ENCODE data around the gene CREB3. TPM values are rescaled to one million over a fixed set of nuclear protein-coding genes. Genes with fewer than 3 reads are reported as not detected.
A peak's percentile ranks its signal among the peaks of the same experiment; 100 is the strongest.

Gene CREB3
- total and polyA plus RNA-seq, 2 of the 4 experiments (the other 2 are of a cell fraction) = 60.7 to 106 TPM

DNA sequence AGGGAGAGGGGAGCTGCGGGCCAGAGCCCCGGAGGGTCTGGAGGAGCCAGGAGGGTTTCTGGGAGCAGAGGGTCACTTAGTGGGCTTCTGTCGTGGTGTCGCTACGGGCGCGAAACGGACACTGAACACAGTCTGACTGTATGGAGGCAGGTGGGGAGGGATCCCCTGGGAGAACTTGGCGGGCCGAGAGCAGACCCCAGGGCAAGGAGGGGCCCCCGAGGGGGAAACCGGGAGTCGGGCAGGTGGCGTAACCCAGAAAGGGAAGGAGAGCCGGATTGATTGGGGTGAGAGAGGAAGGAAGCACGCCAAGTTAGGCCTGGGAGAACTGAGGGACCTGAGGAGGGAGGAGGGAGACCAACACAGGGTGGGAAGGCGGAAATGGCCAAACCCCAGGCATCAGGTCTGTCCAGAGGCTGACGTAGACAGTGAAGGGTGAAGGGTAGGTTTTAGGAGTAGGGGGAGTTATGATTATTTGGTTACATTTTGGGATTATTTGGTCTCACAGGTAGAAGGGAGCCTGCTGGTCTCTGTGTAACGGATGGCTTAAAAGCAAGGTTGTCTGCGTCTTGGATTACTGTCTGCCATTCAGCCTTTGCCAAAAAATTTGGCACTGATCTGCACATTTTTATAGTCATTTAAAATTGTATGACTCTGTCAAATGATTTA, 24.9 kb downstream of the CREB3 start:
- Histone ChIP-seq H3K4me3 (ENCODE audit: insufficient read depth, low read depth, low read length) (no peak overlapping the region), H3K9me3 (ENCODE audit: control insufficient read depth, insufficient read depth, low read length) (no peaks in the 10 kb centered on the region), H2BK120ac (ENCODE audit: low read depth, low read length) (no peak overlapping the region), H4K20me1 (ENCODE audit: insufficient read depth, low read length) (no peaks in the 10 kb centered on the region), H3K9me1 (ENCODE audit: insufficient read depth, low read length) (peaks cover 5% of the 10 kb centered on the region), H3K79me1 (ENCODE audit: low read depth in 1 of 2, low read length in 2 of 2) (no peaks in the 10 kb centered on the region), H2AK5ac (ENCODE audit: low read depth, low read length) (no peak overlapping the region), H4K8ac (ENCODE audit: low read depth in 2 of 2, low read length in 2 of 2) (no peak overlapping the region), H3K4me2 (ENCODE audit: low read depth, low read length) (no peak overlapping the region; the same call in 1 of the 2 replicates), H2BK20ac (ENCODE audit: low read depth, low read length) (no peak overlapping the region), H3K9ac (ENCODE audit: low read depth, low read length) (no peak overlapping the region), H3K27ac (ENCODE audit: insufficient read depth, low read length) (no peak overlapping the region), H2BK15ac (ENCODE audit: low read depth, low read length) (no peak overlapping the region), H3K18ac (ENCODE audit: low read depth, low read length) (no peak overlapping the region), H4K5ac (ENCODE audit: low read depth, low read length) (no peak overlapping the region), H3K14ac (replicated peaks; ENCODE audit: low read depth, low read length) (no peak overlapping the region), H3K4ac (ENCODE audit: low read depth, low read length) (no peak overlapping the region), H2AFZ (replicated peaks; ENCODE audit: low read length, poor library complexity) (peak overlapping the region; percentile 53), H3K4me1 (ENCODE audit: control insufficient read depth, insufficient read depth, low read length) (peaks cover 7% of the 10 kb centered on the region; the same call in 1 of the 2 replicates), H4K91ac (ENCODE audit: insufficient read depth, low read depth, low read length) (no peak overlapping the region), H3K56ac (ENCODE audit: extremely low read depth, insufficient read depth, low read length) (no peak overlapping the region), H3K27me3 (ENCODE audit: control insufficient read depth, insufficient read depth, low read length) (peaks cover 2% of the 10 kb centered on the region; the same call in 1 of the 2 replicates), H2BK5ac (ENCODE audit: low read depth, low read length, poor library complexity, severe bottlenecking) (no peak overlapping the region), H3K23ac (ENCODE audit: low read depth, low read length) (no peak overlapping the region), H3K36me3 (ENCODE audit: control insufficient read depth, insufficient read depth, low read length) (peaks cover 25% of the 10 kb centered on the region), H2AK9ac (replicated peaks; ENCODE audit: low read depth, low read length, poor library complexity) (peak overlapping the region; percentile 9)
- WGBS, 2 experiments (ENCODE audit: extremely low coverage in 2 of 2, insufficient read length in 1 of 2) = 32% methylated on average over 11 of the region's 20 CpGs; no CpG with 5 or more reads in 1 of the 2 experiments
- CTCF ChIA-PET = interaction anchor here (0.5 kb wide), 1 partner anchor 17 kb away, joined by 3 read pairs; no protein-coding TSS in a partner anchor
- DNase-seq = no peak
- dilution Hi-C loops (cut with HindIII; ENCODE audit: low sequenced_read_pairs, unreplicated experiment) = no loop called here
- intact Hi-C loops (cut with micrococcal nuclease) = no loop called here
- no peak for TF ChIP-seq MAFK (IDR thresholded peaks at IDR 0.05; ENCODE audit: low read depth, low read length)
- no peak for TF ChIP-seq NFE2L2 (IDR thresholded peaks at IDR 0.05; ENCODE audit: low read depth, low read length)
- TF ChIP-seq FOS (IDR thresholded peaks at IDR 0.05; ENCODE audit: low read depth, low read length) = no peak
- TF ChIP-seq POLR2A (IDR thresholded peaks at IDR 0.05; ENCODE audit: low read depth, low read length) = no peak
- TF ChIP-seq CEBPB (IDR thresholded peaks at IDR 0.05; ENCODE audit: low read depth, low read length) = no peak
- TF ChIP-seq, protein P1, sequence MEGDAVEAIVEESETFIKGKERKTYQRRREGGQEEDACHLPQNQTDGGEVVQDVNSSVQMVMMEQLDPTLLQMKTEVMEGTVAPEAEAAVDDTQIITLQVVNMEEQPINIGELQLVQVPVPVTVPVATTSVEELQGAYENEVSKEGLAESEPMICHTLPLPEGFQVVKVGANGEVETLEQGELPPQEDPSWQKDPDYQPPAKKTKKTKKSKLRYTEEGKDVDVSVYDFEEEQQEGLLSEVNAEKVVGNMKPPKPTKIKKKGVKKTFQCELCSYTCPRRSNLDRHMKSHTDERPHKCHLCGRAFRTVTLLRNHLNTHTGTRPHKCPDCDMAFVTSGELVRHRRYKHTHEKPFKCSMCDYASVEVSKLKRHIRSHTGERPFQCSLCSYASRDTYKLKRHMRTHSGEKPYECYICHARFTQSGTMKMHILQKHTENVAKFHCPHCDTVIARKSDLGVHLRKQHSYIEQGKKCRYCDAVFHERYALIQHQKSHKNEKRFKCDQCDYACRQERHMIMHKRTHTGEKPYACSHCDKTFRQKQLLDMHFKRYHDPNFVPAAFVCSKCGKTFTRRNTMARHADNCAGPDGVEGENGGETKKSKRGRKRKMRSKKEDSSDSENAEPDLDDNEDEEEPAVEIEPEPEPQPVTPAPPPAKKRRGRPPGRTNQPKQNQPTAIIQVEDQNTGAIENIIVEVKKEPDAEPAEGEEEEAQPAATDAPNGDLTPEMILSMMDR (conservative IDR thresholded peaks at IDR 0.05; ENCODE audit: low read depth, low read length) = no peak
- TF ChIP-seq, protein P2, sequence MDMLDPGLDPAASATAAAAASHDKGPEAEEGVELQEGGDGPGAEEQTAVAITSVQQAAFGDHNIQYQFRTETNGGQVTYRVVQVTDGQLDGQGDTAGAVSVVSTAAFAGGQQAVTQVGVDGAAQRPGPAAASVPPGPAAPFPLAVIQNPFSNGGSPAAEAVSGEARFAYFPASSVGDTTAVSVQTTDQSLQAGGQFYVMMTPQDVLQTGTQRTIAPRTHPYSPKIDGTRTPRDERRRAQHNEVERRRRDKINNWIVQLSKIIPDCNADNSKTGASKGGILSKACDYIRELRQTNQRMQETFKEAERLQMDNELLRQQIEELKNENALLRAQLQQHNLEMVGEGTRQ (IDR thresholded peaks at IDR 0.05; ENCODE audit: low read depth, low read length) = no peak
- no peak for TF ChIP-seq RAD21 (IDR thresholded peaks at IDR 0.05; ENCODE audit: low read length)
- TF ChIP-seq CHD1 (IDR thresholded peaks at IDR 0.05; ENCODE audit: low read depth, low read length) = no peak
- no peak for TF ChIP-seq MAZ (IDR thresholded peaks at IDR 0.05; ENCODE audit: borderline replicate concordance, low read depth, low read length)
- TF ChIP-seq RCOR1 (IDR thresholded peaks at IDR 0.05; ENCODE audit: insufficient replicate concordance, low read length) = no peak
- TF ChIP-seq, protein P3, sequence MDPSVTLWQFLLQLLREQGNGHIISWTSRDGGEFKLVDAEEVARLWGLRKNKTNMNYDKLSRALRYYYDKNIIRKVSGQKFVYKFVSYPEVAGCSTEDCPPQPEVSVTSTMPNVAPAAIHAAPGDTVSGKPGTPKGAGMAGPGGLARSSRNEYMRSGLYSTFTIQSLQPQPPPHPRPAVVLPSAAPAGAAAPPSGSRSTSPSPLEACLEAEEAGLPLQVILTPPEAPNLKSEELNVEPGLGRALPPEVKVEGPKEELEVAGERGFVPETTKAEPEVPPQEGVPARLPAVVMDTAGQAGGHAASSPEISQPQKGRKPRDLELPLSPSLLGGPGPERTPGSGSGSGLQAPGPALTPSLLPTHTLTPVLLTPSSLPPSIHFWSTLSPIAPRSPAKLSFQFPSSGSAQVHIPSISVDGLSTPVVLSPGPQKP (IDR thresholded peaks at IDR 0.05; ENCODE audit: borderline replicate concordance, low read depth, low read length) = no peak
- no peak for TF ChIP-seq MXI1 (IDR thresholded peaks at IDR 0.05; ENCODE audit: borderline replicate concordance, low read depth, low read length)
- no peak for TF ChIP-seq BHLHE40 (IDR thresholded peaks at IDR 0.05; ENCODE audit: low read depth, low read length)
- TF ChIP-seq SMC3 (IDR thresholded peaks at IDR 0.05; ENCODE audit: low read depth, low read length) = no peak
- no peak for TF ChIP-seq RFX5 (IDR thresholded peaks at IDR 0.05; ENCODE audit: low read depth, low read length)
- no peak for ATAC-seq (ENCODE audit: low read depth)
- POLR2A ChIA-PET (ENCODE audit: unreplicated experiment) = no interaction called here
- BruUV-seq (replicated peaks) = no TSS peak
- in situ Hi-C loops (cut with MboI; ENCODE audit: low sequenced_read_pairs) = no loop called here

All from IMR-90 (cell line).